Cardiac fibroblast (primary cell): Measurements from ENCODE around the gene KRT5.
"Not testable (repeated sequence)": the region's sequence is repeated elsewhere in the genome, so short reads cannot be mapped to it uniquely, and the experiment has no call there.

ENCODE experiments used
- DNase-seq, 2 donors: peaks; one replicate each; pipeline versions ENCODE4 v3.0.0 to v3.0.0-alpha.2; 2010; ENCODE audit warnings: low read depth in 2 of 2
- H3K4me3 ChIP-seq, 2 donors: replicated peaks in 1 of 2; 1 replicate in 1 of 2; 2 replicates in 1 of 2; pipeline ENCODE4 v1.5.1; 2011; ENCODE audit warnings: low read depth in 2 of 2, low read length in 2 of 2, mild to moderate bottlenecking in 2 of 2, moderate library complexity in 1 of 2
- CTCF ChIP-seq: IDR thresholded peaks from one replicate; pipeline ENCODE4 v1.5.1; 2011; ENCODE audit warnings: low read depth, mild to moderate bottlenecking, low read length, inconsistent platforms

KRT5 gene

GRCh38 chr12:52496590-52497071 lies 23.6 kb downstream of the KRT5 start:
- no peak overlapping the region for H3K4me3 ChIP-seq
- no peak for TF ChIP-seq CTCF
- peak; percentile 69 to 97 for DNase-seq

GRCh38 chr12:52496054-52496453 lies 24.1 kb downstream of the KRT5 start:
- no peak for TF ChIP-seq CTCF
- no peak overlapping the region for H3K4me3 ChIP-seq
- DNase-seq, result peak in 1 of 2 donors; percentile 51

- TF ChIP-seq CTCF, result no peak
- DNase-seq, result peak; percentile 49 to 67
These were observed 24.8 kb downstream of the KRT5 start for GRCh38 chr12:52495389-52495788.

GRCh38 chr12:52494518-52494917 lies 25.7 kb downstream of the KRT5 start:
- no peak overlapping the region for H3K4me3 ChIP-seq
- DNase-seq, result peak; percentile 92 to 95
- TF ChIP-seq CTCF, result no peak

More at GRCh38 chr12:52495389-52495788, 24.8 kb downstream of the KRT5 start:
- no peak overlapping the region for H3K4me3 ChIP-seq

GRCh38 chr12:52494100-52494499 lies 26.1 kb downstream of the KRT5 start:
- H3K4me3 ChIP-seq, result no peak overlapping the region
- no peak for TF ChIP-seq CTCF
- peak in 1 of 2 donors; percentile 57 for DNase-seq

GRCh38 chr12:52493172-52493571 lies 27.0 kb downstream of the KRT5 start, which contains the start of gene KRT6A:
TSS of gene KRT6A (minus strand) at chr12:52493257. CDS start at chr12:52493188, 69 bp downstream.
- H3K4me3 ChIP-seq, result no peak within 1 kb of the TSS
- peak in 1 of 2 donors; percentile 44 for DNase-seq
- TF ChIP-seq CTCF, result no peak

- DNase-seq, result not testable (repeated sequence)
These were observed 27.8 kb downstream of the KRT5 start for GRCh38 chr12:52492405-52492804.

GRCh38 chr12:52491495-52491894 lies 28.7 kb downstream of the KRT5 start:
- DNase-seq, H3K4me3 ChIP-seq: not testable (repeated sequence)

More at GRCh38 chr12:52492405-52492804, 27.8 kb downstream of the KRT5 start:
- not testable (repeated sequence) for H3K4me3 ChIP-seq
